NOMO-1 (cell line): Measurements from ENCODE around the gene YPEL1.
"Not testable (repeated sequence)": the region's sequence is repeated elsewhere in the genome, so short reads cannot be mapped to it uniquely, and the experiment has no call there.

ENCODE experiments used
- DNase-seq, 2 experiments: peaks; one replicate each; lab custom pipeline; 2025; ENCODE audit not compliant: unreplicated experiment in 2 of 2; lab: John Stamatoyannopoulos, UW

The YPEL1 gene

DNA sequence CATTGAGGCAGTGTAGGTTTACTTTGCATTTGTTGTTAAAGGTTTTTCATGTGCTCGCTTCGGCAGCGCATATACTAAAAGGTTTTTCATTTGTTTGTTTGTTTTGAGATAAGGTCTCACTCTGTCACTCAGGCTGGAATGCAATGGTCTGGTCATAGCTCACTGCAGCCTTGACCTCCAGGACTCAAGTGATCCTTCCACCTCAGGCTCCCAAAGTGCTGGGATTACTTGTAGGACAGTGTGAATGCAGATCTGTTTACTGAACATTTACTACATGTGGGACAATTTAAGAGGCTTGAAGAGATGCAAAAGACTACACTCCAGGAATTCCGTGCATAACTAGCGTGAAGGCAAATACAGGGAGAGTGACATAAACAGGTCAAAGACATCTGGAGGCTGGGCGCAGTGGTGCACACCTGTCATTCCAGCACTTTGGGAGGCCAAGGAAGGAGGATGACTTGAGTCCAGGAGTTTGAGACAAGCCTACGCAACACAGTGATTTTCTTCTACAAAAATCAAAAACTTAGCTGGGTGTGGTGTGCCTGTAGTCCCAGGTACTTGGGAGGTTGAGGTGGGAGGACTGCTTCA lies 34.1 kb downstream of the YPEL1 start:
- DNase-seq, result no peak

DNA sequence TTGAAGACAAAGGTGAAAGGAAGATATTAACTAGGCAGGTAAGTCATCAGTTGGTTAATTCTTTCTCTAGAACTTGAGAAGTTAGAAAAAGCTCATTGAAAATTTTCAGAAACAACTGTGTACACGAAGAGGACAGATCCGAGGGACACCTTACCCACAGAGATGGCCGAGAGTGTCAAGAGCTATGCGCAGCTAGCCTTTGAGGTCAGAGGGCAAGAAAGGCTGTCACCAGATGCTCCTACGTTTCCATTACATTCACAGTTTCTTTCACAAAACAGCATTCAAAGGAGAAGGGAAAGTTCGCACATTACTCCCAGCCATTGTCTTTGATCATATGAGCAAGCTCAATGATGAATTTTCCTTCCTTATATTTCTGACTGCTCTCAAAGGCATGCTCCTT lies 34.8 kb downstream of the YPEL1 start:
- DNase-seq, result no peak

DNA sequence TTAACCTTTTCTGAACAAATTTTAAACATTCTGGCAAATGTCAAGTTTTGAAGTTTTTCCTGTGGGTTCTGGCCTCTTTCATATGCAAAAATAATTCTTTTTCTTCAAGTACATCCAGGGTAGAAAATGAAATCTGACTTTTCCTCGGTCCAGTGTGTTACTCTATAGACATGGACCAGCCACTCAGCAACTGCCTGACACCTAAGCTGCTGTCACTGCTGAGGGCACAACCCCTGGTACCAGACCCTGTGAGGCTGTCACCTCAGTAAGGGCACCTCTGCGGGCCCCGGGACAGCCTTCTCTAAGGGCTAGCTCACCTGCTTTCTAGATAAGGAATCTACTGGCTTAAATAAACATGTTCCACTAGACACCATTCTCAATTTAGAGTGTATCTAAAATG lies 36.0 kb downstream of the YPEL1 start:
- no peak for DNase-seq

DNA sequence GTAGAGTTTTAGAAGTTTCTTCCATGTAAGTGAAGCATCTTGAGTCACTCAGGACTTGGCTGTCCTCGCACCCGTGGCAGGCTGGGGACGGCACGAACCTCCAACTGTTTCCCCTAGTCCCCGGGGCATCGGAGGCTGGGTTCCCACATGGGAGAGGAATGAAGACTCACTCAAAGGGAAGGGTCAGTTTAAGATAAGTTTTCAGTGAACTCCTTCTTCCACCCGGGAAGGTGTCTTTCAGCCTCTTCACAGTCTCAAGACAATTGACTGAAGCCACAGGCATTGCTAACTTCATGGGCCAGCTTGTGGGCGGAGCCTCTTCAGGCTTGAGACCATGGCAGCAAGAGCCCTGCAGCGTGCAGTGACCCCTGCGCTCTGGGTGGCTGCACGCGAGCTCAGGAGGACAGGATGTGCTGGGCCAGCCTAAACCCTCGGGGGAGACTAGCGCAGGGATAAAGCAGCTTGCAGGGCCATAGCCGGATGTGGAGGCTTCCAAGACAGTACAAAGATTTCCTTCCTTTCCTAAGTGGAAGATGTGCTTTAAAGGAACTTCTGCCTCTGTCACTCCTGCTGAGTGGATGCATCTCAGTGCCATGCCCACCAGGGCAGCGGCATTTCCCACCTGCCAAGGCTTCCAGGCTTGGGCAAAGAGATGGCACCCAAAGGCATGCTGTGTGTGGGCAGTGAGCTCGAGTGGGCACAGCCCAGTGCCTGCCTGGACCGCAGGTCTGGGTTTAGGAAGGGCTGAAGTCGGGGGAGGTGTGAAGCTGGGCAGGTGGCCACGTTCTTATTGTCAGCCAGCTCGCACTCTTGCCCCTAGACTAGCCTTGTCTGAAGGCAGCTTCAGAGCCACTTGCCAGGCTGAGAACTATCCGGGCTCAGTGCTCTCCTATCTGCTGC lies 36.9 kb downstream of the YPEL1 start:
- no peak for DNase-seq

DNA sequence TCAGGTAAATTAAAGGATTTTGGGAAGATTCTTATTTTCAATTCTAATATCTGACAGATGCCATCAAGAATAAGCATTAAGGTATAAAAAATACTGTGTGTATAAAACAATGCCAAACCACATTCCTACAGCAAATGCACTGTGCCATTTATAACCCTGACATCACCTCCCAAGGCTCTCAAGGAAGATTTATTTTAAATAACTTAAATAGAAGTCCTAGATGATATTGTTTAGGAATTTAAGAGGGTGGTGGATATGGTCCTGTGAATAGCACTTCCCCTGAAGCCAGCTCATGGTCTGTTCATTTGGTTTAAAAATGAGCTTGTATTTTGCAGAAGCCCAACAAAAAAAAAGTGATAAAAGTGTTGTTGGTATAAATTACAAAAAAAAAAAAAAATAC lies 37.7 kb downstream of the YPEL1 start:
- no peak for DNase-seq

DNA sequence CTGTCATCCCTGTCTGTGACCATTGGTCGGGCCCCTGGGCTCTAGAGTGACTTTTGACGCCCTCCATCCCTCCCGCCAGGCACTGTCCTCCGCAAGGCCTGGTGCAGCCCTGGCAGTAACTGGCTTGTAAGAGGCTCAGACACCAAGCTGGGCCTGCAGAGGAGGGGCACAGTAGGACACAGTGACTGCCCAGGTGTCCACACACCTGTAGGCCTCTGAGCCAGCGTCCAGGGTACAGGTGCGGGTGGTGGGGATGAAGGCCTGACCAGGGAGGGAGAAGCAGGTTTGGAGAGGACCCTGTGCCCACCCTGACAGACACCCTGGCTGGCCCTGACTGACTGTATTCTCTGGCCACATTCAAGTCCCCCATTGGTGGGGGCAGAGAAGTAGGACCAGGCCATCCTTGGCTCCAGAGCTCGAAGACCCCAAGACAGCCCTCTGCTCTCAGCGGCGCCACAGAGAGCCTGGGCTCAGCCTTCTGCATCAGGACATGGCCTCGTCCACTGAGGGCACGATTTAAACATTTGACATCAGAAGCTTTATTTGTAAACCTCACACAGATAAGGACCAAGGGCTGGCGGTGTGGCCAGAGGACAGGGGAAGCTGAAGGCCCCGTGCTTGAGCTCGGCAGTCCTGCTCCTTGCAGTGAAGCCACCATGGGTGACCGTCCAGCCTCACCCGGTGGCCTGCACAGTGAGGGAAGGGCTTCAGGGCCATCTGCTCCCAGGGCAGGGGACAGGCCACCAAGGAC lies 38.4 kb downstream of the YPEL1 start:
- no peak for DNase-seq

DNA sequence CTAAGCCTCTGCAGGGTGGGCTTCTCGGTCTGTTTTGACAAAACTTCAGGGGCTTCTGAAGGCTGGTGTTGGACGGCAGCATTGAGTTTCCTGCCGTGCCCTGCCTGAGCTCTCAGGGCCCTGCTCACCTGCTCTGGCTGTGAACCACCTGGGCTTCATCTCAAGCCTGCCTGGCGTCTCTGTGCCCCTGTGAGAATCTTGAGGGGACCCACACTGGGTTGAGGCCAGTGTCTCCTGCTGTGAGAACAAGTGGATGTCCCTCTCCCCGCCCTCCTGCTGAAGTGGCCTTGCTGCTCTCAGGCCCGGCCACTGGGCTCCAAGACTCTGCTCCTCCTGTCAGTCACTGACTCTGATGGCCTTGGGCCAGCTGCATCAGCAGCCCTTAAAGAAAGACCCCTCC lies 39.5 kb downstream of the YPEL1 start:
- no peak for DNase-seq

DNA sequence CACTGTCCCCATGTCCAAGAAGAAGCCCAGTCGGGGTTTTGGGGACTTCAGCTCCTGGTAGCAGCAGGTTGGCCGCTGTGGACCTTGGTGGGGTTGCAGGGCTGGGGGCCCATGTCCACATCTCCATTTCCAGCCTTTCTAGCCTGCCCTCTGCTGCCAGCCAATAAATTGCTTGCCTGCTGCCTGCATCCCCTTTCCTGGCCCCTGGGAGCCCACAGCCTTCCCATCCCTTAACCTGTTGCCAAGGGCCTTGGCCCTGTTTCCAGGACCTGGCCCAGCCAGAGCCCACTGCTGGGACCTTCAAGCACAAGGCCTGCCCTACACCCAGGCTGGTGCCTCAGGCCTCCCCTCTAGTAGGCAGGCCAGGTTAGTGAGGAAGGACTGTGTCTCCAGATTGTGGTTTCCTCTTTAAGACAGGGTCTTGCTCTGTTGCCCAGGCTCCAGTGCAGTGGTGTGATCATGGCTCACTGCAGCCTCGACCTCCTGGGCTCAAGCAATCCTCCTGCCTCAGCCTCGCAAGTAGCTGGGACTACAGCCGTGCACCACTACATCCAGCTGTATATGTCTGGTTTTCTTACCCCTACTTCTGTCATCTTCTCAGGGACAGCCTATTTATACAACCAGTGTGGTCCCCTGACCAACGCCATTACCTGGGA lies 40.0 kb downstream of the YPEL1 start:
- DNase-seq, result no peak

DNA sequence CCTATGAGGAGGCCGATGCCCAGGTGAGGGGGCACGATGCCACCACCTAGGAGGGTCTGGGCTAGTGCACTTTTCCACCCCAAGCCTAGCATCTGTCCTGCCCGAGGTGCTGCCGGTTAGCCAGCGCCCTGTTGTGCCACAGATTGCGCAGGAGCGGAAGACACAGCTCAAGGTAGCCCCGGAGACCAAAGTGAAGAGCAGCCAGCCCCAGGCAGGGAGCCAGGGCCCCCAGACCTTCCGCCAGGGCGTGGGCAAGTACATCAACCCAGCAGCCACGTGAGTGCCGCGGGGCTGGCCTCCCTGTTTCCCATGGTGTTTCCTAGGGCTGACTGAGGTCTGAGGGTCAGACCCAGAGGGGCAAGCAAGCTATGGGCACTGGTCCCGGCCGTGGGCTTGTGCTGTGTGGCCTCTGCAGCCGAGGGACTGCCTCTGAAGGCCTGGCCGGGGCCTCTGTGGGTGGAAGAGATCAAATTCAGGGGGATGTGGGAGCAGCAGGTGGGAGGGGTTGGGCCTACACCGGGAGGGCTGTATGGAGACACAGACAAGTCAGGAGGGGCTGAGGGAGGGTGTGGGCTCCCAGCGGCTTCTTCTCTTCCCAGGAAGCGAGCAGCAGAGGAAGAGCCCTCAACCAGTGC lies 40.7 kb downstream of the YPEL1 start:
- DNase-seq, result no peak

DNA sequence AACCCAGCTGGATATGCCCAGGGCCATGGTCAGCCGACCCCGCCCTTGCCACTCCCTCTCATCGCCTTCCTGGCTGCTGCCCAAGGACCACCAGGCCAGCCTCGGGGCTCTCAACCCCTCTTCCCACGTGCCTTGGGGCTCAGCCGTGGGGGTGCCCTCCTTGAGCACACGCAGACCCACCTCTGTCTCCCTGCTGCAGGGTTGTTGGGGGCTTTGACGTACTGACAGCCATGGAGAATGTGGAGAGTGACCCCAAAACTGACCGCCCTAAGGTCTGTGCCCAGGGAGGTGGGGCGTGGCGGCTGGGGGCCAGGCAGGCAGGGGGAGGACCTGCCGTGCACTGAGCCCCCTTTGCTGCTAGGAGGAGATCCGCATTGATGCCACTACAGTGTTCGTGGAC lies 41.2 kb downstream of the YPEL1 start:
- DNase-seq, result no peak

DNA sequence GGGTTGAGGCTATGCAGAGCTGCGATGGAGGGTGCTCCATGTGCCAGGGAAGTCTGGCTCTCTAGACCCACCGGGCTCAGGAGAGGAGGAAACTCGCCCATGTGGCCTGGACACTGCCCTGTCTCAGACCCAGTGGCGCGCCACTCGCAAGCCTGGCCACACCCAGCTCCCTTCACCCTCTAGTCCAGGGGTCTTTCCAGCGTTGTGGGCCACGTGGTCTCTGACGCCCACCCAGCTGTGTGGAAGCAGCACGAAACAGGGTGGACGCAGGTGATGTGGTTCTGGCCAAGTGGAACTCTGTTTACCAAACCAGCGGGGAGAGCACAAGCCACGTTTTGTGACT lies 41.6 kb downstream of the YPEL1 start:
- no peak for DNase-seq

DNA sequence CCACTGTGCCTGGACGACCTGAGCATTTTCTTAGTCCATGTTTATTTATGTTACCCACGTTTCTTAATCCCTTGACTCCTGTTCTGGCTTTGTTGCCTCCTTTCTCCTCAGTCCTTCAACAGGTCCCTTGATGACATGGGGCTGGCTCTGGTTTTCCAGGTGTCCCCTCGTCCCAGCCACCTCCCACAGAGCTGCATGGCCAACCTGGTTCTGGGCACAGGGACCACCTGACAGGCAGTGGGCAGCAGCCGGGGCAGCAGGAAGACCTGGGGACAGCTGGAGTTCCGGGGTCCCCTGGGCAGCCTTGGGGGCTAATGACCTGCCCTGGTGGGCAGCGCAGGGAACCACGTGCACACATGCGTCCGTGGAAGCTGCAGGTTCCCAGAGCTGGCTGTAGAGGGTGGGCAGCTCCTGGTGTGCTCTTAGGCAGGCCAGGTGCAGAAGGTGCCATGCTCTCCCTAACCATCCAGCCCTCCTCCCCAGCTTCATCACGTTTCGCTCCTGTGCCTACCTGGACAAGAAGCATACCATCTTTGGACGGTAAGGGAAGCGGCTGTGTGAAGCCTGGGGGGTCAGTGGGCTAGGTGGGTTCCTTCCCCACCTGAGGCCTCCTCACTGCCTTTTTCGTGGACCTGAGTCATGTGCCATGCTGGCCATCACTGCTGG lies 42.1 kb downstream of the YPEL1 start:
- DNase-seq, result no peak

DNA sequence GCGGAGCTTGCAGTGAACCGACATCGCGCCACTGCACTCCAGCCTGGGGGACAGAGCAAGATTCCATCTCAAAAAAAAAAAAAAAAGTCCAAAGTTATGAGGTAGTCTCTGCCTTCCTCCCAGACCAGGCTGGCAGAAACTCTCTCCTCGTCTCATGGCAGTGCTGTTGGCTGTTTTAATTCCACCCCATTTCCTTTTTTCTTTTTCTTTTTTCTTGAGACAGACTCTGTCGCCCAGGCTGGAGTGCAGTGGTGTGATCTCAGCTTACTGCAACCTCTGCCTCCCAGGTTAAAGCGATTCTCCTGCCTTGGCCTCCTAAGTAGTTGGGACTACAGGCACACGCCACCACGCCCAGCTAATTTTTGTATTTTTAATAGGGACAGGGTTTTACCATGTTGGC lies 42.7 kb downstream of the YPEL1 start:
- not testable (repeated sequence) for DNase-seq

DNA sequence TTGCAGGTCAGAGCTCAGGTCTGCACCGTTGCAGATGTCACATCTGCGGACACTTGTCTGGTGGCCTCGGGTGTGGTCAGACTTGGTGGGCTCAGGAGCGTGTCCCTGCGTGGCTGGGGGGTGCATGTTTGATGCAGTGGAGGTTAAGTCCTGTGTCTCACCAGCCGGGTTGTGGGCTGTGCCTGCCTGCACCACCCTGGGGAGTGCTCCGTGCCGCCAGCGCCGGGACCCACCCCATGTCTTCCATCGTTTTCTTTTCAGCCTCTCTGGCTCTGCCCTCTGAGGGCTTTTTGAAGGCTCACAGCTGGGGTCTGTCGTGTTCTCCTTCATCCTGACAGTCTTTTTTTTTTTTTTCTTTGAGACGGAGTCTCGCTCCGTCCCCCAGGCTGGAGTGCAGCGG lies 43.8 kb downstream of the YPEL1 start:
- no peak for DNase-seq

DNA sequence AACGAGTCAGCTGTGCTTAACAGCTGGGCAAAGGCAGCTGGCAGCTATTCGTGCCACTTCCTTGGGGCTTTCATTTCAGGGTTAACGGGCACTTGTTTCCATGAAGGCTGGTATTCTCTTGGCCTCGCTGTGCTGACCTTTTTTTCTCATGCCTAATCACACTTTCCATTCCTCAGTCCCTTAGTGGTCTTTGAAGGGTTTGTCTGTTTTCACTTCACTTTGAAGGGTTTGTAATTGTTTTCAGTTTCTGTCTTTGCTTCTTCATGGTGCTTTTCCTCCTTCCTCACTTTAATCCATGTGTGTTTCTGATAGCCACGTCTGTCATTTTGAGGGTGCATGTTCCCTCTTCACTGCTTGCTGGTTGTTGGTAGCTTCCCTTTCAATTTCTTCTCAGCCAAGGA lies 45.2 kb downstream of the YPEL1 start:
- no peak for DNase-seq

DNA sequence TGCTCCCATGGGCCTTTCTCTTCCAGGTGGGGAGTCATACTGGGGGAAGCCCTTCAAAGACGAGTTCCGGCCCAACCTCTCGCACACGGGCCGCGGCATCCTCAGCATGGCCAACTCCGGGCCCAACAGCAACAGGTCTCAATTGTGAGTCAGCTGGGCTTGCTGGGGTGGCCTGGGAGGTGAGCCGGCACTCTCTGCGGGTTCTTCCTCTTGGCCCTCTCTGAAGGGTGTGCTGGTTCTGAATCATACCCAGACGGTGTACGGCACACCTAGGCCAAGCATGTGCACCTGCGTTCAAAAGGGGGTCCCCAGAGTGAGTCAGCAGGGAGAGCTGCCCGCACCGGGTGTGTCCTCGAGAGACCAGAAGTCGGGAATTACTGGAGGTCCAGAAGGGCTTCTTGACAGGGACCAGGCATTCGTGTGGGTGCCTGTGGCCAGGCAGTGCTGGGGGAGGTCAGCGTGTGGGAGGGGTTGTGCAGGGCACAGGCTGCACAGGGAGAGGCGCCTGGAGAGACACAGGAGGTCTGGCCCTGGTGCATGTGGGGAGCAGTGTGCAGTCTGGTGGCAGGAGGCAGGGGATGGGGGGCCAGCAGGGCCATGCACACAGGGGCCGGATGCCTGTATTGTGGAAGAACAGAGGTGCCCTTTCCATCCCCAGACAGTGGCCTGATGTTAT lies 46.8 kb downstream of the YPEL1 start:
- DNase-seq, result no peak

DNA sequence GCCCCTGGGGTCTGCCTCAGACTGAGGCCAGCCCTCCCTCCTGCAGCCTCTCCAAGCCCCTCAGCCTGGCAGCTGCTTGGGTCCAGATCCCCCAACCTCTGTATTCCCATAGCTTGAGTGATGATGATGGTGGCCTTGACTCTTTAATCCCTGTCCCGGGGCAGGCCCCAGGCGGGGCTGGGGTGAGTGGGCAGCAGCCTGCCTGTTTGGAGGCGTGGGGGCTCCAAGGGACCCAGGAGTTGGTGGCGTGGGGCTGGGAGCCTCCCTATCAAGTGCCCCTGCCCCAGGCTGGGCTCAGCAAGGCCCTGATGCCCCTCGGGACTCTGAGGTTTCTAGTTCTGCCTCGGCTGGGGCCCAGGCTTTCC lies 47.3 kb downstream of the YPEL1 start:
- DNase-seq, result no peak

DNA sequence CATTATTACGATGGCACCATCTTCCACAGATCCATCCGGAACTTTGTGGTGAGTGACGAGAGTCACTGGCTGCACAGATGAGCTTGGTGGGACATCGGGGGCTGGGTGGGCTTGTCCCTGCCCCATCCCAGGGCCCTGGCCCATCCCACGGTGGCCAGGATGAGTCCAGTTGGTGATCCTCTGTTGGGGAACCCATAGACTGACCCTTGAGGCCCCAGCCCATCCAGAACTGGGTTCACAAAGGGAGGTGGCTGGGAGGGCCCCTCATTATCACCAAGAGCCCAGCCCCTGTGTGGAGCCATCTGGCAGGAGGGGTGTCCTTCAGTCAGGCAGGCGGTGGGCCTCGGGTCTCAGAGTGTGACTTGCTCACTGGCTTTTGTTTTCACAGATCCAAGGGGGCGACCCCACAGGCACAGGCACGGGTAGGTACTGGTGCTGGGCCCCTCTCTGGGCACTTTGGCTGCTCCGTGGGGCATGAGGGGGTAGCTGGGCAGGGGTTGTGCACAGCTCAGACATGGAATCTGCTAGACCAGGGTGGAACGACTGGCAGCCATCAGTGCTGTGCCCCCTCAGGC lies 47.8 kb downstream of the YPEL1 start:
- DNase-seq, result no peak

DNA sequence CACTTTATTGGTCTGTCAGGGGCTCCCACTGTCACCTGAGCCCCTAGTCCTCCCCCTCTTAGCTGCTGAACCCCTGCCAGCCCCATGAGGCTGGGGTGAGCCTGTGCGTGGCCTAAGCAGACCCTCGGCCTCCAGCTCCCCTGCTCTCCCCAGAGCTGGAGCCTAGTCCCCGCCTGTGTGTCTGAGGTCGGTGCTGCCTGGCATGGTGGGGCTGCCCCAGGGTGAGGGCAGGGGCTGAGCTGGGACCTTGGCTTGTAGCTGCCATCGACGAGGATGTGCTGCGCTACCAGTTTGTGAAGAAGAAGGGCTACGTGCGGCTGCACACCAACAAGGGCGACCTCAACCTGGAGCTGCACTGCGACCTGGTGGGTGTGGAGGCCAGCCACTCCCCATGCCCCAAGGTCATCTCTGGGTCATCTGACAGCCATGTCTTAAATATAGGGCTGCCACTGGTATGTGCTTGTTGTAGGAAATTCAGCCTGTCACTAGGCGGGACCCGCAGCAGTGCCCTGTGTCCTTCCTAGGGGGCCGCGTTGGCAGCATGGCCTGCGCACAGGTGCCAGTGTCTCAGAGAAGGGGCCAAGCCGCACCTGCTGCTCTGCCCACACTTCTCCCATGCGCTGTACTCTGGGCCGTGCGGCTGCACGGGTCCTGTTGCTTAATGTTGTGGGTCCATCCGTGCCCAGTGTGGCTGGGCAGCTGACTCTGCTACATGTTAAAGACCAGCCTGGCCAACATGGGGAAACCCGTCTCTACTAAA lies 48.8 kb downstream of the YPEL1 start:
- DNase-seq, result no peak
